ENCODE results near the gene CDH13. TPM values are rescaled to one million over a fixed set of nuclear protein-coding genes. Genes with fewer than 3 reads are reported as not detected.

The CDH13 gene
- total and polyA plus RNA-seq, 2 of the 8 experiments (the other 6 are each of a cell fraction or from before 2014, with no cell fraction given) = 2.3 to 2.4 TPM

GRCh38 chr16:83224642-83225041, 597.9 kb downstream of the CDH13 start:
- DNase-seq (ENCODE audit: low read depth in 1 of 2, low spot score in 2 of 2) (no peak), FAIRE-seq (no peak)
- no peak overlapping the region for H2BK12ac ChIP-seq (ENCODE audit: low read depth, low read length)
- no peak overlapping the region for H3K4me2 ChIP-seq (ENCODE audit: insufficient read depth in 1 of 2, low read depth in 2 of 2, low read length in 2 of 2)
- no peaks in the 10 kb centered on the region for H3K79me1 ChIP-seq (ENCODE audit: low read depth, low read length)
- H2BK120ac ChIP-seq (replicated peaks; ENCODE audit: low read depth, low read length) = no peak overlapping the region
- H3K23me2 ChIP-seq (ENCODE audit: low read depth, low read length) = no peaks in the 10 kb centered on the region
- no peaks in the 10 kb centered on the region for H4K20me1 ChIP-seq (replicated peaks in 1 of 2; ENCODE audit: control insufficient read depth in 1 of 2, insufficient read depth in 2 of 2, low read length in 2 of 2)
- no peak overlapping the region for H2BK15ac ChIP-seq (ENCODE audit: low read length)
- WGBS, 2 experiments (ENCODE audit: extremely low coverage in 1 of 2, insufficient coverage in 1 of 2, insufficient read length in 1 of 2, insufficient replicate concordance in 2 of 2, low coverage in 1 of 2, low lambda C conversion rate in 2 of 2, missing lambda C conversion rate in 1 of 2) = 79% methylated on average over 3 of the region's 3 CpGs; no CpG with 5 or more reads in 1 of the 2 experiments
- no peak overlapping the region for H3K9ac ChIP-seq (replicated peaks in 1 of 4; ENCODE audit: extremely low read depth in 1 of 4, low read depth in 3 of 4, low read length in 3 of 4)
- H3K4ac ChIP-seq (replicated peaks; ENCODE audit: insufficient read length, low read depth, low read length) = no peak overlapping the region
- H3K4me3 ChIP-seq (ENCODE audit: extremely low read depth in 1 of 4, insufficient read depth in 2 of 4, low read depth in 3 of 4, low read length in 4 of 4) = no peak overlapping the region
- no peak overlapping the region for H3K14ac ChIP-seq (ENCODE audit: insufficient read length)
- H2BK20ac ChIP-seq (ENCODE audit: low read length) = no peak overlapping the region
- no peak overlapping the region for H2AK5ac ChIP-seq (ENCODE audit: low read depth, low read length)
- no peak overlapping the region for H2AFZ ChIP-seq (ENCODE audit: low read length)
- ChIA-PET CTCF (ENCODE audit: partially characterized antibody) (interaction anchor here (0.6 kb wide), 1 partner anchor 934 kb away, joined by 3 read pairs; no protein-coding TSS in a partner anchor), POLR2A (ENCODE audit: partially characterized antibody) (no interaction called here)
- no peak overlapping the region for H3K27ac ChIP-seq (ENCODE audit: low read depth, low read length)
- H4K91ac ChIP-seq (replicated peaks; ENCODE audit: insufficient read length, low read length) = no peak overlapping the region
- no peaks in the 10 kb centered on the region for H3K36me3 ChIP-seq (ENCODE audit: control insufficient read depth in 2 of 4, insufficient read depth in 4 of 4, low read length in 3 of 4)
- H2BK5ac ChIP-seq (ENCODE audit: low read depth, low read length) = no peak overlapping the region
- no peak overlapping the region for H3K56ac ChIP-seq (replicated peaks; ENCODE audit: insufficient read length, low read depth, low read length)
- H3K4me1 ChIP-seq (replicated peaks in 1 of 4; ENCODE audit: control insufficient read depth in 3 of 4, insufficient read depth in 4 of 4, low read length in 3 of 4) = no peaks in the 10 kb centered on the region
- no peaks in the 10 kb centered on the region for H3K9me3 ChIP-seq (ENCODE audit: insufficient read depth in 2 of 2, low read depth in 1 of 2, low read length in 1 of 2)
- no peak overlapping the region for H3K23ac ChIP-seq (ENCODE audit: insufficient read length)
- no peak overlapping the region for H3K18ac ChIP-seq (ENCODE audit: extremely low read depth, low read length)
- H3K27me3 ChIP-seq (replicated peaks in 1 of 4; ENCODE audit: control insufficient read depth in 3 of 4, extremely low read depth in 1 of 4, insufficient read depth in 3 of 4, low read length in 3 of 4) = no peaks in the 10 kb centered on the region
- no peaks in the 10 kb centered on the region for H3K79me2 ChIP-seq (ENCODE audit: control insufficient read depth in 1 of 2, insufficient read depth in 2 of 2, low read length in 2 of 2)
- H4K8ac ChIP-seq (ENCODE audit: extremely low read depth, insufficient read depth, low read length) = no peak overlapping the region
- H4K5ac ChIP-seq (ENCODE audit: insufficient read length, low read depth, low read length) = no peak overlapping the region
- TF ChIP-seq MAFK (IDR thresholded peaks at IDR 0.05; ENCODE audit: low read depth, low read length) (no peak), ASH2L (IDR thresholded peaks at IDR 0.05; ENCODE audit: low read length) (no peak), BRCA1 (IDR thresholded peaks at IDR 0.05; ENCODE audit: low read depth, low read length) (no peak), TEAD4 (IDR thresholded peaks at IDR 0.05; ENCODE audit: low read depth, low read length) (no peak), BACH1 (IDR thresholded peaks at IDR 0.05; ENCODE audit: low read length) (no peak), SIX5 (IDR thresholded peaks at IDR 0.05; ENCODE audit: low read depth, low read length) (no peak)
